Measurements from ENCODE around the gene FBXL14.
A peak's percentile ranks its signal among the peaks of the same experiment; 100 is the strongest.
"Not testable (repeated sequence)": the region's sequence is repeated elsewhere in the genome, so short reads cannot be mapped to it uniquely, and the experiment has no call there.

The FBXL14 gene

DNA sequence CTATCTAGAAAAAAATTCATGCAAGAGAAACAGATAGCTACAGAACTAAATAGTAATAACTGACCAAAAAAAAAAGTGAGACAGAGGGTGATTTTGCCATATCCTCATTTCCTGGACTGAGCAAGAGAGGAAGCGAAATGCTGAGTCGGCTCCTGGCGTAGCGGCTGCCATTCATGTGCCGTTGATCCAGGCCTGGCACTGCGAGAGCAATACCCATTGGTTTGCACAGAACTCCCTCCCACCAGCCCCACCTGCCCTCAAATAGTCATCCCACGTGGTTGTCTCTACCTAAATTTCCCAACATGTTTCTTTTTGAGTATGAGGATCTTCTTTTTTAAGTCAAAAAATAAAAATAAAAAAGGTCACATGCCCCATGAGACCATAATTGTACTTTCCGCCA, 25.2 kb upstream of the FBXL14 start:
- peak in 1 of 5 donors; percentile 49 for DNase-seq

DNA sequence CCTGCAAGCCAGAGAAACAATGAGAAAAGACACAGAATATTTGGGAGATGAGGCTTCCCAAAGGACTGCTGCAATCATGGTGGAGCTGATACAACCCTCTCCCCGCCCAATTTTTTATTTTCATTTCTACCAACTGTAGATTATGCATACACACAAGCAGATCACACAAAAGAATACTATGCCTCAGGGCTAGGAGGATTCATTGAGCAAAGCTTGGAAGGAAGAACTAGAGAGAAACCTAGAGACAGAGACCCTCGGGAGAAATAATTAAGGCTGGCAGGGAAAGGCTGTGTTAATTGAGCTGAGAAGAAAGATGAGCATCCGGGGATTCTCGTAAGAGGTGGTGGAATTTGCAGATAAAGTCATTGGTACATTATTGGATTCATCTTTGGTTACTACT, 24.8 kb upstream of the FBXL14 start:
- DNase-seq: no peak

DNA sequence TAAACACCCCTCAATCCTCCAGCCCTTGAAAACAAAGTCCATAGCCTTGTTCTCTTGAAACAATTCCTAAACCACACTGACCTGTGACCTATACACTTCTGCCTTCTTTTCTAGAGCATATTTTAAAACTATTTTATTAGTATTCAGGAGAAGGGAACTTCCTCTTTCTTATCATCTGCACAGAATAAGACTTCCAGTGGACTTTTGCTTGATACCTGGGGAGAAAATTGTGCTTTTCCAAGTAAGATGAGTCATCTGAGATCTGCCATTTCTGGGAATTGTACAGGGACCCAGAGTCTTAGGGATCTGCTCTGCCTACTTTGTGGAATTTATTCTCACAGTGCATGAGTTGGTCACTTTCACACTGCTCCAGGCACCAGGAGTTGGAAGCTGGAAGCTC, 24.1 kb upstream of the FBXL14 start:
- DNase-seq: no peak

DNA sequence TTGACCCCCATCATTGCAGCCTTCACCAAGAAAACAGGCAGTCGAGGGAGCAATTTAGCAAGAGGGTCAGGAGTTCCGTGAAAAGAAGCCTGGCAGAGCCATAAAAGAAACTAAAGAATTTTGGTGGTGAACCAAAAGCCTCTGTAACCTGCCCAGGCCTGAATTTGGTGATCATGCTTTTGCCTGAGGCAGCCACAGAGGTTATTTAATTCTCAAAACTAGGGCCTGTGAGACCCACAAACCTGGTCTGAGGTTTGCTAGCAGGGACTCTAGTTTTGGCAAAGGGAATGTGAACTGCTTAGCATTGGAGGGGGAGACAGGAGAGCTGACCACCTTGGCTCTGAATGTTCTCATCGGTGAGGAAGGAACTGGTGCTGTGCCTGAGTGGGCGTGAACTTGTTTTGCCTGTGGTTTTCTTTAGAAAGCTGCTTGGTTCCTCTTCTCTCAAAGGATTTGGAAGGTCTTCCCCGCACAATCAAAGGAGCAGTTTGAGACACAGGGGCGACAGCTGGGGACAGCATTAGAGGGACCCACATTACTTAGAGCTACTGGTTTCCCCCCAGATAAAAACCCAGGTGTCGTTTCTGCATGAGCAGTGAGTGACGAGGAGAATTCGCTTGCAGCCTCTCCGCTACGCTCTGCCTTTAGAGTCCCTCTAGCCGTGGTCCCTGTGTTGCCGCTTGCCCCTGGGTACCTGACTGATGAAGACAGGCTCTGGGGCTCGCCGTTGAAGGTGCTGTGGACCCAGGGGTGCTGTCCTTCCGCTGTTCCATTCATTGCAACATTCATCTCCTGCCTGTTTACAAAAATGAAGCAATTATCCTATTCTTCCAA, 22.1 kb upstream of the FBXL14 start:
- no peak for DNase-seq

DNA sequence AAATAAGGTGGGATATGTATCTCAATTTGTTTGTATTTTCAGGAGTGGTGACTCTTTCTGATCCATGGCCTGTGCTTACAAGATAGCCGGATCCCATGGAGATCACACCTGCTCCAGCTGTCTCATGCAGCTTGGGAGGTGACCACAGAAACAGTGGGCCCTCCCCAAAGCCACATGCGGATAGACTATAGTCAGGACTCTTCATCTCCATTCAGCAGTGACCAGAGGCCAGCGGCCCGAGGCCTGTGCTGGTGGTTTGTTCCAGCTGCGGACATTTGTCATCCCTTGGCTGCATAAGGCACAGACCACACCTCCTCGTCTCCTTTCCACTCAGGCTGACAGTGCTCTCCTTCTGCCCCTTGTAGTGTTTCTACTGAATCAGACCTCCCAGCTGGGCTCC, 20.0 kb upstream of the FBXL14 start:
- DNase-seq: no peak

DNA sequence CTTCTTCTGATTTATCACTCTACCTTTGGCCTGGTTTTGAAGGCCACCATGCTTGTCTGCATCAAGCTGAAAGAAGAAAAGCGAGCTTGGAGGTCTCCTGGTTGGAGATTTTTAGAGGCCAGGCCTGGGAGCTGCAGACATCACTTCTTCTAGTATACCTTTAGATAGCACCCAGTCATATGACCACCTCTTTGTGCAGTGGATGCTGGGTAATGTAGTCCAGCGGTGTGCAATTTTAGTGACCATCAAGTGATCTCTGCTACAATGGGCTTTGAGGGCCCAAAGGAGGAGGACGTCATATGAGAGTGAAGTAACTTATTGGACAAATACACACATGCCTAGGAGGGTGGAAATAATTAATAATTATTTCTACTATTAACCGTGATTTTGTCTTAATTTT, 19.5 kb upstream of the FBXL14 start:
- DNase-seq: no peak

DNA sequence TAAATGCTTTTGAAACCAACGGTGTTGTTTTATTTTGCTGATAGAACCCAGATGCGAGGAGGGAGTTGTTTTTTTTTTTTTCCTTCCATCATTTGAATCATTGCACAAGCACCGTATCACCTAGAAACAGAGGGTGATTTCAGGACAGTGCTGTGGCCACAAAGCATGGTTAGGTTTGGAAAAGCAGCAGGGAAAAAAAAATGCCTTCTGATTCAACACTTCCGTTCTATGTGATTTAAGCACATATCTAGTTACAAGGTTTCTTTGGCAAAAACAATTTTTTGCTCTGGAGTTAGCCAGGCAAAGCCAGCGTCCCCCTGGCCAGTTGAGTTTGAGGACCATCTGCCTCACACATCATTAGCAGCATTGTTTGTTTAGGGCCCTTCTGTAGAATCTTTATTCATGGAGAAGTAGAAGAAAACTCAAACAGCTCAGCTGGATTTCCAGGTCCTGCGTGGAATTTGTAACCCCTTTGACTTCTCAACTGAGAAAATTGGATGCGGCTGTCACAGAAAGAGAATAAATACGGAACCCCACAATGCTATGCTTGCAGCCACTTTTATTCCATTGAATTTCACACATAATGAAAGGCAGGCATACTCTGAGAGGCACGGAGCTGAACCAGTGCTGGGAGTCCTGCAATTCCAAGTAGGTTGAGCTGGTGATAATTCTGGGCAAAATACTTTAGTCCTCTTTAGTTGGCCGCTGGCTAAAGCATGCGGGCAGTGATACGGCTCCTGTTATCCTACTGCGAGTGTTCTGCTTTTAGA, 17.6 kb upstream of the FBXL14 start:
- DNase-seq: no peak

DNA sequence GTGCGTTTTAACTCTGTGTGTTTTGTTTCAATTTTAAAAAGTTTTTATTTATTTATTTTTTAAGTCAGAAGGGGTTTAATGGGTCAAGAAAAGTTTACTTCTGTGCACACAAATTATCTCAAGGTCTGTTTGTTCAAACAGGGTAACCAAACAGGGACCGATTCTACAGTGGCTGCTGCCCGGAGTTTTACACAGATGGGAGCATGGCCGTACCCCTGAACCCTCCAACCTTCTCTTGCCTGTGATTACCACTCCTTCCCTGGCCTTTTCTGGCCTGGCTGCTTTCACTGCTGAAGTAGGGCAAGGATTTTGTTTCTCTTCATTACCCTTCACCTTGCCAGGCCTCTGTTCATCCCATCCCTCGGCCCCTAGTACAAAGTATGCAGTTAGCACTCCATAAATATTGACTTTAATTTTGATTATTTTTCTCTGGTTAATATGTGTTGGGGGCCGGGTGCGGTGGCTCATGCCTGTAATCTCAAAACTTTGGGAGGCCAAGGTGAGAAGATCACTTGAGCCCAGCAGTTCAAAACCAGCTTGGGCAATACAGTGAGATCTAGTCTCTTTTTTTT, 15.8 kb upstream of the FBXL14 start:
- DNase-seq: no peak

DNA sequence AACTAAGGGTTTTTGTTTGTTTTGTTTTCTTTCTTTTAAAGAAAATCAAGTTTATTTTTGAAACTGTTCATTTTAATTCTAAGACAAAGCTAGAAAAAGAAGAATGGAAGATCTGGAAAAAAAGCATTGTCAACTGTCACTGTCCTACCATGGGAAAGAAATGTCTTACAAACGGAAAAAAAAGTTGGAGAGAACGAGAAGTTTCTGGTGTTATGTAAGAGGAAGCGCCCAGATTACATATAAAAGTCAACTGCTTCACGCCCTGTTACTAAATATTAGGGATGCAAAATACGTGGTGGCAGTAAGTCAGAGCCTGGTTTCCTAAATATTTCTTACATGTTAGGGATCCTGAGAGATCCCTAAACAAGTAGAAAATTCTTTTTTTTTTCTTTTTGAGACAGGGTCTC, 14.3 kb upstream of the FBXL14 start:
- DNase-seq: no peak

DNA sequence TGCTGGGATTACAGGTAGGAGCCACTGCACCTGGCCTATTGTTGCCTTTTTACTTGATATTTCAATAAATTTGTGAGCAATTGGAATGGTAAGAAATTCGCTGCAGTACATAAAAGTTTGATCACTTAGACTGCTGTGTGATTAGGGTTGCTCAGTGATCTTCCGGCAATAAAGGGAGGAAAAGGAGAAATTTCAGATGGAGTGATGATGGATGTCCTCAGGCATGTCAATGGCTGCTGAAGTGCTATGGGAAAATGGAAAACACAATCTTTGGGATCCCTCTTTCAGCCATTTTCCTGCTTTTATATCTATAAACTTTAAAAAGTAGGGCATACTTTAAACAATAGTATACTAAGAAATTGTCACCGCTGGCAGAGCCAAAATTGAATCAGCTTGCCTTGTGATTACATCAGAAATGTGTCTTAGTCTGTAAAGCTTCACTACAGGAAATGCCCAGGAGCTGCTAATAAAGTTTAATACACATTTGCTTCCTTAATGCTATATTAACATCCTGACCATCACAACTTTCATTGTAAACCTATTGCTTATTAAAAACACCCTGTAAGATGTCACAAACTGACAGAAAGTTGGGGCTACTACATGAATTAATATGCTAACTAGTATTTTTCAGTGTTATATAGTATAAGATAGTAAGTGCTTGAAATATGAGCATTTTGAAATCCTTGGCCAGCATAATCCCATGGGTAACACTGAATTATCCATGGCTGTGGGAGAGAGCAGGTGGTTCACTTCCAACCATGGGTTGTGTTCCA, 13.7 kb upstream of the FBXL14 start:
- peak in 1 of 5 donors; percentile 34 for DNase-seq

DNA sequence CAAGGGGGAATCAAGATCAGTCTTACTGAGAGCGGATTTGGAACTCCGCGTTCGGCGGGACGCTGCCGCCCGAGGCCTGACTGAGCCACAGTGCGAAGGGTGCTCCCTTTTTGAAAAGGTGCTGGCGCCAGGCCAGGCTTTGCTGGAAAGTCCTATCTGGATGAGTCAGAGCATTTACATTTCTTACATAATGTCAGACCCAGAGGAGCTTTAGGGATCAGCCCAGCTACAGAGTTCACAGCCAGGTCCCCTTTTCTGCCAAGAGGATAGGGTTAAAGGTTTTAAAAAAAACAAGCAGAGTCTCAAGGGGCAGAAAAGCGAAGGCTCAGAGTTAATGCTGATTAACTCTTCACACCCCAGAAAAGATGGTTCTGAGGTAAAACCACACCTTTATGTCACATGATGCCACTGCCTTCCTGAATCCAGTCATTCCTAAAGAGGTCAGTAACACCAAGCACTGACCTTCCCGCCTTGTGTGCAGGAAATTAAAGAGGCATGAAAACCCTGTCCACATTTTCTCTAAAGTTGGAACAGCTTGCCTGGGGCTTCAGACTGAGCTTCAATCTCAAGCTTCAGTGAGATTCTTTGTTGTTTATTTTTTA, 11.7 kb upstream of the FBXL14 start:
- peak in 3 of 5 donors; percentile 22 to 31 (median 26) for DNase-seq

DNA sequence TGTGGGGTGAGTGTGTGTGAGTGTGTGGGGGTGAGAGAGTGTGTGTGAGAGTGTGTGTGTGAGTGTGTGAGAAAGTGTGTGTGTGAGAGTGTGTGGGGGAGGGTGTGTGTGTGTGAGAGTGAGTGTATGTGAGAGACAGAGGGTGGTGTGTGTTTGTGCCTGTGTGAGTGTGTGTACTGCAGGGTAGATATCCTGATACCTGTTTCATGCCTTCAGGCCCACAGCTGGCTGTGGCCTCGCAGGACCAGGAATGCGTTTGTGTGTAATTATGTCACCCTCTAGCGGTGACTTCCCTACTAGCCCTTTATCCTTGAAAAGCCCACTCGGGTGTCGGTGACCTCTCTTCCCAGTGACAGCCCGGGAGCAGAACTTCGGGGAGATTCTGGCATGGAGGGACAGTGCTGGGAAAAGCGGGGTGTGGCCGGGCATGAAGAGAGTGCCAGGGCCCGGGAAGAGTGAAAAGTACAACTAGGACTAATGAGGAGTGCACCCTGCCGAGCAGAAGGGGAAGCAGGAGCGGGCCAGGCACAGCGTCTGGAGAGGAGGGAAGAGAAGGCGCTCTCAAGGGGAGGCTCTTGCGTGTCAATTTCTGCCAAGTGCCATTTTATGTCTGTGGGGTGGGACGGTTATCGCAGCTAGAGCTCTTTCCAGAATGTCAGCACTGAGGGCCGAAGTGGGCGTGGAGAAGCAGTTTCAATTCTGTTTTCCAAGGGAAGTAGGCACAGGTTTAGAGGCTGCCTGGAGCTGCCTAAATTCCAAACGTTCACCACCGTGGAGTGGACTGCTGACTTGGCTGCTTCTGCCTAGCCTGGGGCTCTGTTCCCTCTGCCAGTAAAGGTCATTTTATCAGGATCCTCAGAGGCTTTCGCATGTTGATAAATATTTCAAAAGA, 11.0 kb upstream of the FBXL14 start:
- DNase-seq: peak in 4 of 5 donors; percentile 36 to 77 (median 49)

DNA sequence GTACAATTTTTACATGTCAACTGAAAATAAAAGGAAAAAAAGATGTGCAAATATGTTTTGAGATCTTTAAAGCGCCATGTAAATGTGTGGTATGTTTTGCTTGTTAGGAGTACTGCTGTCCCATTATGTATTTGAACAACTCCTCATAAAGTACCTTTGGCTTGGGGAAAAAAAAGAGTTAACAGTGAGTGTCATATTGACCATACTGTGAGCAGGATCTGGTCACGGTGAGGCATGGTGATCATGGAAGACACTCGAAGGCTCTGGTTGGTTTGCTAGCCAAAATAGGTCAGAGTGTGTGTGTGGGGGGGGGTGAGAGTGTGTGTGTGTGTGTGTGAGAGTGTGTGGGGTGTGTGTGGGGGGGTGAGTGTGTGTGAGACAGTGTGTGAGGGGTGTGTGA, 10.1 kb upstream of the FBXL14 start:
- no peak for DNase-seq

DNA sequence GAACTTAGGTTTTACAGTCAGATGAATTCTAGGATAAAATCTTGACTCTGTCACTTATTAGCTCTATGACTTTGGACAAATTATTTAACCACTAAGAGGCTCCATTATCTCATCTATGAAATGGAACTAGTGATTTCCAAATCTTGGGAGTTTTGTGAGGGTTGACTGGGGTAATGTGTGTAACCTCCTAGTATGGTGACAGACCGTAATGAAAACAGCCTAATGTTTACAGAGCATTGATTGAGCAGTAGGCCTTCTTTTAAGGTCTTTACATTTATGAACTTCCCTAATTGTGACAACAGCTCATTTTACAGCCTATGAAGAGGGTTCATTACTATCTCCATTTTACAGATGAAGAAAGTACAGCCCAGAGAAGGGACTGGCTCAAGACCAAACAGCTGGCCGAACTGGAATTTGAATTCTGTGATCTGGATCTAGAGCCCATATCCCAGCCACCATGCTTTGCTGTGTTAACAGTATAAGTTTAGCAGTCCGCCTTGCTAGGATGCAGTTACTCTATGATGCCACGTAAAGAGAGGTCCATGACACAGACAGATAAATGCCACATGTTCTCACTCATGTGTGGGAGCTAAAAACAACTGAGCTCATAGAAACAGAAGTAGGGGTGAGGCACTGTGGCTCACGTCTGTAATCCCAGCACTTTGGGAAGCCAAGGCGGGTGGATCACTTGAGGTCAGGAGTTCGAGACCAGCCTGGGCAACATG, 9.1 kb upstream of the FBXL14 start:
- DNase-seq: no peak

DNA sequence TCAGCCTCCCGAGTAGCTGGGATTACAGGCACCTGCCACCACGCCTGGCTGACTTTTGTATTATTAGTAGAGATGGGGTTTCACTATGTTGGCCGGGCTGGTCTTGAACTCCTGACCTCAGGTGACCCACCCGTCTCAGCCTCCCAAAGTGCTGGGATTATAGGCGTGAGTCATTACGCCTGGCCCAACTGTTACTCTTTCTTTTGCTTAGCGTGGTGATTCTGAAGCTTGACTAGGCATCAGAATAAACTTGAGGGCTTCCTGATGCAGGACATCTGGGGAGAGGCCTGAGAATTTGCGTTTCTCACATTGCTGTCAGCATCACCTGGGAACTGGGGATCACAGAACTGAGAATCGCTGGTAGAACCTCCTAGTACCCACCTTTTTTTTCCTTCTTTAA, 8.3 kb upstream of the FBXL14 start:
- not testable (repeated sequence) for DNase-seq

DNA sequence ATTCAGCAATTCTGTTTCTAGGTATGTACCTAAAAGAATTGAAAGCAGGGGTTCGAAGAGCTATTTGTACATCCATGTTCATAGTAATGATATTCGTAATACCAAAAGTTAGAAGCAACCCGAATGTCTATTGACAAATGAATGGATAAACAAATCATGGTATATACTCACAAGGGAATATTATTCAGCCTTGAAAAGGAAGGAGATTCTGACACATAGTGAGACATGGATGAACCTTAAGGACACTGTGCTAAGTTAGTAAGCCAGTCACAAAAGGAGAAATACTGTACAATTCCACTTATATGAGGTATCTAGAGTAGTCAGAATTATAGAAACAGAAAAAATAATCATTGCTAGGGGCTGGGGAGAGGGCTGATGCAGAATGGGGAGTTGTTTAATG, 4.4 kb upstream of the FBXL14 start:
- DNase-seq: no peak

DNA sequence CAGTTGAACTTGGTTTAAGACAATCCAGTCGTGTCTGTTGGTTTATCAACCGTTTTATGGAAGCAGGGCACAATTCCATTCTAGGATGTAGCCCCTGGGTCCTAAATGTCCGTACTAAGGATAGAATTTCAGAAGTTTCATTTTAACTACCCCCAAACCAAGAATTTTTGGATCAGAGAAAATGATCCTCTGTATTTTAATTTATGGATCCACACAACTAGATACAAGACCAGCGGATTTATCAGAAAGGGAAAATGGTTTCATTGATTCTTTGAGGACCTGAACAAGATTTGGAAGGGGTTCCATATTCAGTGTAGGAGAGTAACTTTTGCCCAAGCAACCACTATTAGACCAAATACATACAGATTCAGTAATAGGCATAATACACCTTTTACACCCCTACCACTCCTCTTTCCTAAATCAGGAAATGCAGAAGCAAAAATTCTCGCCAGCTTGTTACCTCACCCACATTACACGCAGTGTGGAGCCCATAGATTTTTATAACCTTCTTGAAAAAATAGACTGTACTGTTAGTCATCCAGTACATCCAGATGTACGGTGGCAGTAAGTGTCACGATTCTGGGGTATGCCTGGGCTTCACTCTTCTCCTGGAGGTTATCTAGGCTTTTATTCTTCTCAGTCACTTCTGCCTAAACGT, 1.4 kb upstream of the FBXL14 start:
- DNase-seq: no peak

DNA sequence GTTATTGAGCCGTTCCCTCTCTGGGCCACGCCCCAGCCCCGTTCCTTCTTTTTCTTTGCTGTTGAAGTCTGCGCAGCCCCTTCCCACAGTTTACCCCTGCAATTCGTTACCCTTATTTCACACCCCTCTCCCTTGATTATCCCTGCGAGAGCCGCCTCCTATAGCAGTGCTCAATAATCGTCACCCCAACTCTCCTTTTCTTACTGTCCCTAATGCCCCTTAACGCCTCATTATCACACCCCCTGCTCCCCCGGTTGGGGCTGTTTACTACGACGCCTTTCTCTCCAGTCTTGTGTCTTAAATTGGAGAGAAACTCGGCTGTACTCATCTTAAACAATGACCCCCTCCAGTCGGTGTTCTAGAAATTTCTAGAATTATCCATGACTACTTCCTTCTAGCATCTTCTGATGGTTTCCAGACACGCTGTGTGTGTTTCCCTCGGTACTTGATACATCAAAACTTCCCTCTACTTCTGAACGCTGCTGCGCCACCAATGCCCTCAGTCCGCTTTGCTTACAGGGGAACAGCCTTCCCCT, 713 bp upstream of the FBXL14 start:
- DNase-seq: no peak

DNA sequence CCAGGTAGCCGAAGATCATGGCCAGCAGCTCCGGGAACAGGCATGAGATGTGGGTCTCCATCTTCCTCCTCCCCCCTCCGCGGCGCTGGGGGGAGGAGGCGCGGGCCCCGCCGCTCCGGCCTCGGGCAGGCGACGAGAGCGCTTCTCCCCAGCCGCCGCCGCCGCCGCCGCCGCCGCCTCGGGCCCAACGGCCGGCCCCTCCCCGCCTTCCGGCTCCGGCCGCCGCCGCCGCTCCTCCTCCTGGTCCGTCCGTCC, 448 bp downstream of the FBXL14 start:
- DNase-seq: no peak

Data from T-helper 1 cell (primary cell).